Frontal cortex (tissue), 4 donors: ENCODE data around the gene SLC30A7. TPM values are rescaled to one million over a fixed set of nuclear protein-coding genes. Genes with fewer than 3 reads are reported as not detected.
A peak's percentile ranks its signal among the peaks of the same experiment; 100 is the strongest.
"Not testable (repeated sequence)": the region's sequence is repeated elsewhere in the genome, so short reads cannot be mapped to it uniquely, and the experiment has no call there.

Source experiments
- DNase-seq, 2 donors: peaks; one replicate each; pipeline ENCODE4 v3.0.0; 2012; ENCODE audit warnings: low spot score in 2 of 2
- FAIRE-seq: peaks from 2 replicates; lab custom pipeline; 2012; peaks lifted over from hg19 to GRCh38; lab: Jason Lieb, UNC
- total RNA-seq: library from RNA; depleted of rRNA; stranded (reverse); fragments of >200 nt; gene quantifications from one replicate; pipeline ENCODE4 v1.2.3, GENCODE V29; 2014
- donor health status: control.
- donor health status: control.
- donor health status: control.

The SLC30A7 gene
- 30.2 TPM for total RNA-seq

GRCh38 chr1:100895540-100896480 is at the start of gene SLC30A7:
Gene SLC30A7, plus strand, starts transcription at chr1:100896090. Its CDS starts 173 bp downstream, at chr1:100896263.
- no peak for FAIRE-seq
- peak; percentile 78 to 83 for DNase-seq

DNA sequence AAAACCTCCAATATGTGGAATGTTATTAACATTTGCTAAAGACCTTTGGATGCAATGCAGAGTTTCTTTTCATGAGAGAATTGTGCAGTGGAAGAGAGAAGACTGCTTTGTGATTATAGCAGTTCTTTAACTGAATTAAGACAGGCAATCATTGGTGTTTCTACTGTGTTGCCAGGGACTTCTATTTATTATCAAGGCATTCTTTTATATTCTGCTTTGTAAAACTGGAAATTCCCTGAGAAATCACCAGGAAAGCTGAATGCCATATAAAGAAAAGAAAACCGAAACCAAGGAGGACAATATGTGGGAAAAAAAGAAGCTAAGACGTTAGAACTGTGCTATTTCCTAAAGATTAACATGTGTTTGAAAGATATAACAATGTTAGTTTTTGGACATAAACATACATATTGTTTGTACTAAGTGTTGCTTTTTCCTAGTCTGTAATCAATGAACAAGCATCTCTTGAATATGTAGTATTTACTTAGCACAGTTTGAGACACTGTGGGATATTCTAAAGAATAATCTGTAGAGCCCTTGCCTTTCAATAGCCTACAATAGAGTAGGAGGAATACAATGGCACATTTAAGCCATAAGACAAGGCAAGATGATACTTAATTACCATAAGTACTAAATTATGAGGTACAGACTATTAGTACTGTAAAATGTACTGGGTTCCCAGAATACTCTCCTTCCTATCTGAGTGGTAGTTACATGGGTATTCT is 48.4 kb upstream of the SLC30A7 start:
- DNase-seq (no peak), FAIRE-seq (no peak)

- FAIRE-seq: no peak
- DNase-seq: no peak
Measured at GRCh38 chr1:100851726-100852125, 44.2 kb upstream of the SLC30A7 start.

GRCh38 chr1:100852976-100853375 is 42.9 kb upstream of the SLC30A7 start:
- DNase-seq: no peak
- no peak for FAIRE-seq

DNA sequence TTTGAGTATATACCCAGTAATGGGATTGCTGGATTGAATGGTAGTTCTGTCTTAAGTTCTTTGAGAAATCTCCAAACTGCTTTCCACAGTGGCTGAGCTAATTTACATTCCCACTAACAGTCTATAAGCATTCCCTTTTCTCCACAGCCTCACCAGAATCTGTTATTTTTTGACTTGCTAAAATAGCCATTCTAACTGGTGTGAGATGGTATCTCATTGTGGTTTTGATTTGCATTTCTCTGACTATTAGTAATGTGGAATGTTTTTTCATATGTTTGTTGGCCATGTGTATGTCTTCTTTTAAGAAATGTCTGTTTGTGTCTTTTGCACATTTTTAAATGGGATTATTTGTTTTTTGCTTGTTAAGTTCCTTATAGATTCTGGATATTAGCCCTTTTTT is 40.8 kb upstream of the SLC30A7 start:
- not testable (repeated sequence) for FAIRE-seq, DNase-seq

DNA sequence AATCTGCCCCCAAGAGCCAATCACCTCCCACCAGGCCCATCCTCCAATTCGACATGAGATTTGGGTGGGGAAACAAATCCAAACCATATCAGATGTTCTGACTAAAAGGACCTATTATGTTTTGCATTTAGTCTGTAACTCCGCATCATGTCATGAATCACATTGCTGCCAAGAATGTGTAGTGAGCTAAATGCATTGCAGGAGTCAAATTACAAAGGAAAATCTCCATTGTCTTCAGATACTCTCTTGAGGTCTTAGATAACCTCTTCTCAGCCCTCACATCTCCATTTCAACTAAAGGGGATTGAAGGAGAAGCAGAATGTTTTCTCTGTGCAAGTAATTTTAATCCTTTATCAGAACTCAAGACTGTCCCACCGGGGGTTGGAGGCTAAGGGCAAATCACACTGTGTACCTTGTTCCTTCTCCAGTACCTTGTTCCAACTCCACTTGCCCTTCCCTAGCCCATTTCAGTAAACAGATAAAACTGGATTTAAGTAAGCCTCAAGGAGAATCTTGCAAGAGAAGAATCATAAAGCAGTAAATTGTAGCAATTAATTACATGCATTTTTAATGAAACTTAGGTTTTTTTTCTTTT is 35.4 kb upstream of the SLC30A7 start:
- no peak for FAIRE-seq

DNA sequence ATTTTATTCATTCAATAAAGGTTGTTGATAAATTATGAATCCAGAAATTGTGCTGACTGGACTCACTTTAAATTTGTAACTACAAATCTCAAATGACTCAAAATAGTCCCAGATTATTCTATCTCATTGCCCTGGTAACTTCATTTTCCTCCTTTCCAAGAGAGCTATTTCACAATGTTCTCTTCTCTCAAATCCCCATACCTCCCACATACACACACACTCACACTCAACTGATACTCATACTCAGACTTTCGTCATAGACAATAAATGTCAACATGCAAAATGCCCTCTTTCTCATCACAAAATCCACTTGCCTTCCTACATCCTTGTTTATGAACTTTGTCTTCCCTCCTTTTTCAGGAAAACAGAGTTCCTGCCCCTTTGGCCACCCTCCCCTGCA is 34.5 kb upstream of the SLC30A7 start:
- DNase-seq (no peak), FAIRE-seq (no peak)

More for the DNA sequence above, 35.4 kb upstream of the SLC30A7 start:
- DNase-seq: no peak

- FAIRE-seq (no peak), DNase-seq (no peak)
Measured at GRCh38 chr1:100862591-100862990, 33.3 kb upstream of the SLC30A7 start.

- FAIRE-seq (no peak), DNase-seq (no peak)
Measured at GRCh38 chr1:100866041-100866900, 29.6 kb upstream of the SLC30A7 start.

DNA sequence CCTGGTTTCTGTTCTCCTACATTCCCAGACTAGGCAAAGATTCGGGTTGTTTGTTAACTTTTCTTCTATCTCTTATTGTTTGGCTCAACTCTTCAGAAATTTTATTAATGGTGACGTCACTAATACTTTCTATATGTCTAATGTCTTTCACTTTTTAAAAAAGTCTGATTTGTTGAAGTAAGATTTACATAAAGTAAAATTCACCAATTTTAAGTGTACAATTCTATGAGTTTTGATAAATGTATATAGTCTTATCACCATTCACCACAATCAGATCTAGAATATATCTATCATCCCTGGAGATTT is 29.0 kb upstream of the SLC30A7 start:
- FAIRE-seq: peak; percentile 3
- no peak for DNase-seq

GRCh38 chr1:100868364-100868995 is 27.4 kb upstream of the SLC30A7 start:
- DNase-seq (no peak), FAIRE-seq (peak; percentile 97)

DNA sequence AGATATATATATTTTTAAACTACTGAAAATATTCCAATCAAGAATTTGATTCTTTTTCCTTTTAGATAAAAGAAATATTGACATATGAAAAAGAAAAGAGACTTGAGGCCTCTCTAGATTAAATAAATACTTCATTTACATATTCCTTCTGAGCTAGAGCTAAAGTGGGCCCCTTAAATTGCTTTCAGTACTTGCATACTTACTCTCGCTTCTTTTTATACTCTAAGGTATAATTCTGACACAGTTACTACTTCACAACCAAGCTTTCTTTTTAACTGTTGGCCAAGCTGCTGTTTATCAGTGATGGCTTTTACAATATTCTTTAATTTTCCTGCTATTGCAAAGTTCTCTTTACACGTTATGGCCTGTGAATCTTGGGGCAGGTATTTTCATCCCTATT is 25.9 kb upstream of the SLC30A7 start:
- DNase-seq (no peak), FAIRE-seq (no peak)

GRCh38 chr1:100874433-100874832 is 21.5 kb upstream of the SLC30A7 start:
- DNase-seq (no peak), FAIRE-seq (no peak)

DNA sequence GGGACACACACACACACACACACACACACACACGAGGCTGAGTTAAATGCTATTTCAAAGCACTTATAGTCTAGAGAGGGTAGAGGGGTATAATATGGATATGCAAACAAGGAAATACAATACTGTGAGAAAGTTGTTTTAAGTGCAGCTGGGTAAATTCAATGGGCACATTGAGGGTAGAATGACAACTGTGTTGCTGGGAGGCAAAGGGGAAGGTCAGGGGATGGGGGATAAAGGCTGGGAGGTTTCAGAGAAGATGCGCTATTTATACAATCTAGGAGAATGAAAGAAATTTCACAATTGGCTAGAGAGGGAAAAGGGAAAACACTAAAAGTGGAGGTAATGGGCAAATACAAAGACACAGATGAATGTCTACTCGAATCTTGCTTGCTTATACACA is 20.7 kb upstream of the SLC30A7 start:
- DNase-seq (no peak), FAIRE-seq (no peak)

DNA sequence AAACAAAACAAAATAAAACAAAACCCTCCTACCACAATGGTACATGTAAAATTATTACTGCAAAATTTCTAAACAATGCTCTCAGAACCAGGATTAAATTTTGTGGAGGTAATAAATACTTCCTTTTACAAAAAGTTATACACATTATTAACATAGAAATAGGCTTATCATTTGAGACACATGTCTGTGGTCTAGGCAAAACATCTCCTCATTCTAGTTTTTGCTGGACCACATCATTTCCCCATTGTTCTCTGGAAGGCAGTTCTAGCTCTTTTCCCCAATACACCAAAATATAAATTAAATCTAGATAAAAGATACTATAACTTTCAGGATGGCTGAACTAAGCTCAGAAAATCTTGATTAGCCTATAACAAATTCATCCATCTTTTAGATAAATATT is 19.6 kb upstream of the SLC30A7 start:
- no peak for FAIRE-seq

DNA sequence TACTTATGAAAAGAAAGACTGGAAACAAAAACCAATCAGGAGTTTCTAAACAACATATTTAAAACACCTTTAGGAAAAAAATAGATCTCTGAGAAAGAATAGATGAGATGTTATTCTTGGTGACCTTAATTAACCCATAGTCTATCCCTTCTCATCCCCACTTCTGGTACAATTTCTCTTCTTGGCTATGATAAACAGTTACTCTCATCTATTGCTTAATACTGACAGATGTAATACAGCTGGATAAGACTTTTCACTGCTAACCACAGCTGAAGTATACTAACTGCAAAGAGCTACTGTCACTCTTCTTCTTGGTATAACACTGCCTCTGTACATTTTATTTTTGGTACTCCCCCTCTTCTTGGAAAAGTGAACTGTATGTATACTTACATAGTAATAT is 16.5 kb upstream of the SLC30A7 start:
- no peak for FAIRE-seq
- DNase-seq: no peak

More for the DNA sequence above, 19.6 kb upstream of the SLC30A7 start:
- no peak for DNase-seq

DNA sequence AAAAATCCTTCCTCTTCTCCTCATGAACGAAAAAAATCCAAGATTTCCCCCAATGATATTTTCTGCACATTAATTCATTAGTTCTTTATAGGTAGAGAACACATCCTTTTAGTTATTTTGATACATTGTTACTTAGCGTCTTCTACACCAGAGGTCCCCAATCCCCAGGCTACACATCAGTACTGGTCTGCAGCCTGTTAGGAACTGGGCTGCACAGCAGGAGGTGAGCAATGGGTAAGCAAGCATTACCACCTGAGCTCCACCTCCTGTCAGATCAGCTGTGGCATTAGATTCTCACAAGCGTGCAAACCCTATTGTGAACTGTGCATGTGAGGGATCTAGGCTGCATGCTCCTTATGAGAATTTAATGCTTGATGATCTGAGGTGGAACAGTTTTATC is 14.2 kb upstream of the SLC30A7 start:
- FAIRE-seq (no peak), DNase-seq (no peak)

- FAIRE-seq (no peak), DNase-seq (no peak)
Measured at GRCh38 chr1:100882698-100883097, 13.2 kb upstream of the SLC30A7 start.

GRCh38 chr1:100883963-100884362 is 11.9 kb upstream of the SLC30A7 start:
- FAIRE-seq: no peak
- DNase-seq: no peak
